Activated gamma-delta T cell treated with anti-CD3 and anti-CD28 coated beads, Interleukin-2, amount 50 U/mL, for 16 hours (primary cell): Measurements from ENCODE around the gene COASY.

ENCODE experiments used
- DNase-seq: peaks from one replicate; pipeline ENCODE4 v3.0.0-alpha.2; 2020; ENCODE audit warnings: low read depth

The COASY gene

DNA sequence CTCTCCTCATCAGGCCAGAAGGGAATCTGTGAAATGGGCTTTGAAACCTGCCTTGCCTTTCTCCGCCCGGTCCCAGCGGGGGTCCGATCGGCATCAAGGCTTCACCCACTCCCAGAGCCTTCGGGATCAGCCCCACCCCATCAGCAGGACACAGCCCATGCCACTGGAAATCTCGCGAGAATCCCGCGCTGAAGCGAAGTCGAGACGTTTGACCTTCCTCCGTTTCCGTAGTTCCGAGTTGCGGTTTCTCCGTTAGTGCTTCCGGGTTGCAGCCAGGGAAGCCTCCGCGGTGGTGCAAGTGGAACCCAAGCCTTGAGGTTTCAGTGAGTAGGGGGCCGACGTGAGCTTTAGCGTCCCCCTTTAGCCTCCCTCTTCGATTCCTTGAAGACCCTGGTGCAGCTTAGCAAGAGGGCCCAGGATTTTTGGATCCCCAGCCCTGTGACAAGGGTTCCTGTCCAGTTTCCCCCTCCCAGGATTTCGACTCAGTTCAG lies at the start of gene COASY:
TSS of gene COASY (plus strand) at position 252 of the 491 bp plus-strand sequence. CDS start 475 bp downstream, outside the sequence.
- DNase-seq, result peak; percentile 87

- DNase-seq, result no peak
Measured at GRCh38 chr17:42512246-42512645, 49.7 kb upstream of the COASY start.

DNA sequence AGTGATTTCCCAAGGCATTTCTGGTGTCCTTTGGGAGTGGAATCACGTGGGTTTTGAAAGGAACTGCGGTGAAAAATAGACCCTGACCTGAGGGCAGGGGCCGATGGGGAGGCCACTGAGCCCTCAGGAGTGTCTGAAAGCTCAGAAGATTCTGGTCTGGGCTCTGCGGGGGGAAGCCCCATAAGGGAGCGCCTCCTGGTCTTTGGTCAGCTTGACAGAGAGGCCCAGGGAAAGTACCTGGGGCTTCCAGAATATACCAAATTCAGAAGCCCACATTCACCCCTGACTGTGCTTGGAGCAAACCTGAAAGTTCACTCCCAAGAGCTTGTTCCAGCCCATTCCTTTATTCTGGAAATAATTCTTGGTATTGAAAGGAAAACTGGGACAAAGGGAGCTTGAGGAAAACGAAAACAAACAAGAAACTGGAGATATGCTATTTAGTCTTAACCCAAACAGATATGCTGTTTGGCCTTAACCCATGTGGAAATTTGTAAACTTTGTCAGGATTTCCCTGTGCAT lies 49.2 kb upstream of the COASY start:
- DNase-seq, result no peak

DNA sequence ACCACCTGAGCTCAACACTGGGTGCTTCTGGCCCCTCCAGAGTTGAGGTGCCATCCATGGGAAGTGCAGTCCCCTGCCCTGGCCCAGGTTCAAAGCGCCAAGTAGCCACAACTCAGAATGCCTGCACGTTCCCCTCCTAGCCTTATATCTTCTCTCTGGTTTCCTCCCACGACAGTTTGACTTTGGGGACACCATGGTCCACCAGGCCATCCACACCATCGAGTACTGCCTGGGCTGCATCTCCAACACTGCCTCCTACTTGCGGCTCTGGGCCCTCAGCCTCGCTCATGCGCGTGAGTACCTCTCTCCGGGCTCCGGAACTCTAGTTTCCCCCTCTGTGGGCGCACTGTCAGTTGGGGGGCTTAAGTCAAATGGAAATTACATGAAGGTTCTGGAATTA lies 48.3 kb upstream of the COASY start:
- no peak for DNase-seq

DNA sequence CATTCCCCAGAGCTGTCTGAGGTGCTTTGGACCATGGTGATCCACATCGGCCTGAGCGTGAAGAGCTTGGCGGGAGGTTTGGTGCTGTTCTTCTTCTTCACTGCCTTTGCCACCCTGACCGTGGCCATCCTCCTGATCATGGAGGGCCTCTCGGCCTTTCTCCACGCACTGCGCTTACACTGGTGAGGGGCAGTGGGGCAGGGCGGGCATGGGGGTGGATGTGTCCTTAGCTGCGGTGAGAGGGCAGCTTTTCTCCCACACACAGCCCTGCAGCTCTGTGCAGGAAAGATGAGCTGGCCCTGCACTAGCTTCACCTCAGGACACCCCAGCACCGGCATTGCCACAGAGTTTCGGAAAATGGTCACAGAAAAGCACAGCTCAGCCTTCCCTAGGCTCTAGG lies 47.7 kb upstream of the COASY start:
- DNase-seq, result no peak

- DNase-seq, result no peak
Measured at GRCh38 chr17:42514867-42515266, 47.1 kb upstream of the COASY start.

- peak; percentile 69 for DNase-seq
Measured at GRCh38 chr17:42517516-42517915, 44.4 kb upstream of the COASY start.

- no peak for DNase-seq
Measured at GRCh38 chr17:42518046-42518754, 43.7 kb upstream of the COASY start.

DNA sequence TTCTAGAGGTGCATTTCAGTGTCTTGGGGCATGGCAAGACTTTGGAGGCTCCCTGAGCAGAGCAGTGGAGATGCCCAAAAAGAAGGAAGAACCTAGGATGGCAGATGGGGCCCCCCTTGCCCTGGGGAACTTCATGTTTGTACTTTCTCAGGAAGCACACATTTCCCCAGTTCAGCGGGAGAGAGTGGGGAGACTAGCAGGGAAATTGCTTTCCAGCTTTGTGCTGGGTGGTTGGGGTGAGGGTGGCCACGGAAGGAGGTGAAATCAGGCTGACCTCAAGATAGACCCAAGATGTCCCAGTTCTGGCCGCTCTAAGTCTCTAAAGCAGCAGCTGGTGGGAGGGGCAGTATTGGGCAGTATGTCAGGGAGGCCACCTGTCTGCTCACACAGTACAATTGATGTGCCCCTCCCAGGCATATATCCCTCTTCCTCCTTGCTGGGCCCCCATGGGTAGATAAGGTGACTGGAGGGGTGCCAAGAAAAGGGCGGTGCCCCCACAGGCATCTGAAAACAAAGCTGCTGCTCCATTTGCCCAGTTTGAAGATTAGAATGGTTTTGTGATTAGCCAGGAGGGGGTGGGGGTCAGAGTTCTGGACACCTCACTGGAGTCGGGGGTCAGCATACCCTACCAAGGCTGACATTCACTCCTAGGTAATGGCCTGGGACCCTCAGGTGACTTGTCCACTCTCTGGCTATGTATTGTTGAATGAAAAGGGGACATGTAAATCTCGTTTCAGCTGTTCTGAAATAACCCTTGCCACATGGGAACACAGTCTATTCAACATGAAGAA lies 43.0 kb upstream of the COASY start:
- DNase-seq, result no peak

- no peak for DNase-seq
Measured at GRCh38 chr17:42519546-42520491, 42.1 kb upstream of the COASY start.

GRCh38 chr17:42520540-42520951 lies 41.4 kb upstream of the COASY start:
- DNase-seq, result peak; percentile 23

DNA sequence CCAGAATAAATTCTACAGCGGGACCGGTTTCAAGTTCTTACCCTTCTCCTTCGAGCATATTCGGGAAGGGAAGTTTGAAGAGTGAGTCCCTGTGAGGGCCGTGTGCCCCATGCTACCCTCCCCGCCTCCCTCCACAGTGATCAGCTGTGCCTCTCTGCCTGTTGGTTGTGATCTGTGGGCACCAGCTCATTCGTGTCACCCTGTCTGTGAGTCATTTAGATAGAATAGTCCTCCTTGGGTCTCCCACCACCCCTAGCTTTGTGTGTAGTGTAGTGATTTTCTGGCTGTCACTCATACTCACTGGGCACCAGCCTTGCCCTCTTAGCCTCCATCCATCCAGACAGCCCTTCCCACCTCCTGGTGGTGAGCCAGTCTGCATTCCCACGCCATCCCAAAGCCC lies 40.9 kb upstream of the COASY start:
- no peak for DNase-seq

DNA sequence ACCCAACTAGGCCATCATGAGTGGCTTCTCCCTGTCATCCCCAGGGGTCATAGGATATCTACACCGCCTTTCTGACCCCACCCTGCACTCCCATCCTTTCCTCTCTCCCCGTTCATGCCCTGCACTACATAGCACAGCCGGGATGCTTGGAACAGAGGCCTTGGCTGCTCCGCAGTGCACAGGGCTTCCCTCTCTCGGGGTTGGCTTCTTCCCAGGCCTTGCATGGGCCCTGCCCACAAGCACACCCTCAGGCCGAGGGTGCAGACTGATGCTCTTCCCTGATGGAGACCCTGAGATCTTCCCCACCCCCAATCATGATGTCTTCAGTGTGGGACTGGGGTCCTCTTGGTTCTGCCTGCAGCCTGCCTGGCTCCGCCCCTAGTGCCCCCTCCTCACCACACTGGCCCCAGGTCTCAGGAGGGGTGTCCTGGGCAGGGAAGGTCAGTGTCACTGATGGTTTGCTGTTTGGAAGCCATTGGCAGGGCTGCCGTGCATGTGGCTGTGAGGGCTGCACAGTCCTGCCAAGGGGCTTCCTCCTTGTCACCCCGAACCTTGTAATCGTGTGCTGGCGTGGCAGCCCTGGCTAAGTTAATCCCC lies 40.2 kb upstream of the COASY start:
- DNase-seq, result no peak

- DNase-seq, result no peak
Measured at GRCh38 chr17:42522263-42522790, 39.6 kb upstream of the COASY start.

GRCh38 chr17:42522798-42523278 lies 39.1 kb upstream of the COASY start:
- DNase-seq, result no peak

DNA sequence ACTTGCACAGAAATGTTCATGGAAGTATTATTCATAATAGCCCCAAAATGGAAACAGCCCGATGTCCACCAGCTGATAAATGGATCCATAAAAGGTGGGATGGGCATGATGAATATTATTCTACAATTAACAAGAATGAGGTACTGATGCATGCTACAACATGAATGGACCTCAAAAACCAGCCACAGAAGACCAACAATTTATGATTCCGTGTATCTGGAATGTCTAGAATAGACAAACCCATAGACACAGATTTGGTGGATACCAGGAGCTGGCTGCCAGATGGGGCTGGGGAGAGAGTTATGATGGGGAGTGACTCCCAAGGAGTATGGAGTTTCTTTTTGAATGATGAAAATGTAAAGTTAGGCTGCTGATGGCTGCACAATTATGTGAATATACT lies 36.7 kb upstream of the COASY start:
- no peak for DNase-seq

GRCh38 chr17:42526031-42526444 lies 35.9 kb upstream of the COASY start:
- DNase-seq, result no peak

- no peak for DNase-seq
Measured at GRCh38 chr17:42527932-42528331, 34.0 kb upstream of the COASY start.

- DNase-seq, result no peak
Measured at GRCh38 chr17:42529061-42529460, 32.9 kb upstream of the COASY start.

DNA sequence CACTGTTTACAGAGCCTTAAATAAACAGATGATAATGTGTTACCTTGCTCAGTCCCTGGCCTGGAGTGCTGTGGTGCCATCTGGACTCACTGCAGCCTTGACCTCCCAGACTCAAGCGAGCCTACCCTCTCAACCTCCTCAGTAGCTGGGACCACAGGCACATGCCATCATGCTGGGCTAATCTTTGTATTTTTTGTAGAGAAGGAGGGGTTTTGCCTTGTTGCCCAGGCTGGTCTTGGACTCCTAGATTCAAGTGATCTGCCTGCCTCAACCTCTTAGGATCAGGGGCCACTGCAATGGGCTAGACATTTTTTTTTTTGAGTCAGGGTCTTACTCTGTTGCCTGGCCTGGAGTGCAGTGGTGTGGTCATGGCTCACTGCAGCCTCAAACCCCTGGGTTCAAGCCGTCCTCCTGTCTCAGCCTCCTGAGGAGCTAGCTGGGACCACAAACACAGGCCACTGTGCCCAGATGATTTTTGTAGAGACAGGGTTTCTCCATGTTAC lies 30.9 kb upstream of the COASY start:
- DNase-seq, result no peak
